H1 (cell line): ENCODE measurements around the gene HS3ST1. TPM values are rescaled to one million over a fixed set of nuclear protein-coding genes. Genes with fewer than 3 reads are reported as not detected.

Experiments
- CTCF ChIA-PET: fragments of 300-600 bp; sonication (Branson Sonifier 250); formaldehyde crosslinking; loops from one replicate; lab custom pipeline; 2021; ENCODE audit not compliant: partially characterized antibody; lab: Charles Lee
- POLR2A ChIA-PET: fragments of 300-600 bp; sonication (Branson Sonifier 250); formaldehyde crosslinking; loops from one replicate; lab custom pipeline; 2021; ENCODE audit warnings: inconsistent platforms; ENCODE audit not compliant: partially characterized antibody; lab: Charles Lee
- DNase-seq, 2 experiments: peaks; one replicate each; pipeline versions ENCODE4 v3.0.0 to v3.0.0-alpha.2; 2010 to 2022; ENCODE audit warnings: low spot score in 2 of 2, low read depth in 1 of 2, mixed read lengths in 1 of 2
- FAIRE-seq: peaks from 2 replicates; lab custom pipeline; 2011; peaks lifted over from hg19 to GRCh38; lab: Jason Lieb, UNC
- H2AFZ ChIP-seq: 2 replicates; pipeline ENCODE4 v1.8.1; 2012; ENCODE audit warnings: low read length, inconsistent platforms
- H2AK5ac ChIP-seq: 2 replicates; pipeline ENCODE4 v1.6.1; 2013; ENCODE audit warnings: low read depth, low read length
- H2BK120ac ChIP-seq: replicated peaks from 2 replicates; pipeline ENCODE3; 2013; ENCODE audit warnings: low read depth, low read length, inconsistent platforms
- H2BK12ac ChIP-seq: 2 replicates; pipeline ENCODE4 v1.6.1; 2013; ENCODE audit warnings: low read depth, low read length
- H2BK15ac ChIP-seq: 2 replicates; pipeline ENCODE4 v1.6.1; 2013; ENCODE audit warnings: low read length
- H2BK20ac ChIP-seq: 2 replicates; pipeline ENCODE4 v1.6.1; 2013; ENCODE audit warnings: low read length
- H2BK5ac ChIP-seq: 2 replicates; pipeline ENCODE4 v1.6.1; 2013; ENCODE audit warnings: low read depth, low read length
- H3K14ac ChIP-seq: 2 replicates; pipeline ENCODE4 v1.6.1; 2013; ENCODE audit warnings: inconsistent platforms; ENCODE audit not compliant: insufficient read length
- H3K18ac ChIP-seq: 2 replicates; pipeline ENCODE4 v1.6.1; 2013; ENCODE audit warnings: low read length; ENCODE audit errors: extremely low read depth
- H3K23ac ChIP-seq: 2 replicates; pipeline ENCODE4 v1.6.1; 2013; ENCODE audit warnings: inconsistent platforms; ENCODE audit not compliant: insufficient read length
- H3K23me2 ChIP-seq: 2 replicates; pipeline ENCODE4 v1.6.1; 2013; ENCODE audit warnings: low read depth, low read length
- H3K27ac ChIP-seq: 2 replicates; pipeline ENCODE4 v1.6.1; 2011; ENCODE audit warnings: low read depth, low read length, inconsistent platforms
- H3K27me3 ChIP-seq, 4 experiments: replicated peaks in 1 of 4; 1 replicate in 1 of 4; 2 replicates in 3 of 4; pipeline versions ENCODE4 v1.6.1 to v1.8.1; 2011 to 2013; ENCODE audit warnings: low read length in 3 of 4, mild to moderate bottlenecking in 3 of 4, inconsistent platforms in 2 of 4, mixed read lengths in 2 of 4, moderate library complexity in 1 of 4; ENCODE audit not compliant: control insufficient read depth in 3 of 4, insufficient read depth in 3 of 4; ENCODE audit errors: extremely low read depth in 1 of 4
- H3K36me3 ChIP-seq, 4 experiments: 2 replicates each; pipeline versions ENCODE4 v1.6.1 to v1.8.1; 2011 to 2013; ENCODE audit warnings: mild to moderate bottlenecking in 4 of 4, low read length in 3 of 4, moderate library complexity in 2 of 4, control low read depth in 1 of 4, inconsistent platforms in 1 of 4; ENCODE audit not compliant: insufficient read depth in 4 of 4, control insufficient read depth in 2 of 4
- H3K4ac ChIP-seq: replicated peaks from 2 replicates; pipeline ENCODE3; 2013; ENCODE audit warnings: low read length, low read depth, mixed read lengths, inconsistent platforms; ENCODE audit not compliant: insufficient read length
- H3K4me1 ChIP-seq, 4 experiments: replicated peaks in 1 of 4; 1 replicate in 1 of 4; 2 replicates in 3 of 4; pipeline versions ENCODE4 v1.6.1 to v1.8.1; 2011 to 2013; ENCODE audit warnings: low read length in 3 of 4, inconsistent platforms in 2 of 4, mixed read lengths in 1 of 4; ENCODE audit not compliant: insufficient read depth in 4 of 4, control insufficient read depth in 3 of 4
- H3K4me2 ChIP-seq, 2 experiments: 2 replicates each; pipeline versions ENCODE4 v1.6.1 to v1.8.1; 2011 to 2013; ENCODE audit warnings: low read depth in 2 of 2, low read length in 2 of 2, control low read depth in 1 of 2, inconsistent platforms in 1 of 2, mild to moderate bottlenecking in 1 of 2; ENCODE audit not compliant: insufficient read depth in 1 of 2
- H3K4me3 ChIP-seq, 4 experiments: fragments of 200-600, 300-600 bp in 1 of 4; sonication (generic), shearing (Covaris generic), sonication (Bioruptor Twin) in 1 of 4; 2 replicates each; pipeline versions ENCODE4 v1.5.1 to v1.8.1; 2011 to 2016; ENCODE audit warnings: low read length in 4 of 4, low read depth in 3 of 4, control low read depth in 2 of 4, inconsistent platforms in 2 of 4, mild to moderate bottlenecking in 2 of 4, mixed read lengths in 1 of 4, moderate library complexity in 1 of 4; ENCODE audit not compliant: insufficient read depth in 2 of 4; ENCODE audit errors: extremely low read depth in 1 of 4
- H3K56ac ChIP-seq: replicated peaks from 2 replicates; pipeline ENCODE3; 2013; ENCODE audit warnings: low read depth, mild to moderate bottlenecking, mixed read lengths, low read length, inconsistent platforms; ENCODE audit not compliant: insufficient read length
- H3K79me1 ChIP-seq: 2 replicates; pipeline ENCODE4 v1.6.1; 2013; ENCODE audit warnings: low read depth, low read length, control low read depth
- H3K79me2 ChIP-seq, 2 experiments: 2 replicates each; pipeline versions ENCODE4 v1.6.1 to v1.8.1; 2012 to 2013; ENCODE audit warnings: low read length in 2 of 2, mild to moderate bottlenecking in 2 of 2, inconsistent platforms in 1 of 2; ENCODE audit not compliant: insufficient read depth in 2 of 2, control insufficient read depth in 1 of 2
- H3K9ac ChIP-seq, 4 experiments: replicated peaks in 1 of 4; 1 replicate in 1 of 4; 2 replicates in 3 of 4; pipeline versions ENCODE4 v1.6.1 to v1.8.1; 2011 to 2013; ENCODE audit warnings: low read depth in 3 of 4, low read length in 3 of 4, control low read depth in 2 of 4, mild to moderate bottlenecking in 2 of 4, moderate library complexity in 2 of 4, inconsistent platforms in 1 of 4; ENCODE audit errors: extremely low read depth in 1 of 4
- H3K9me3 ChIP-seq, 2 experiments: 2 replicates each; pipeline versions ENCODE4 v1.6.1 to v1.8.1; 2012 to 2013; ENCODE audit warnings: mild to moderate bottlenecking in 2 of 2, moderate library complexity in 2 of 2, control low read depth in 1 of 2, inconsistent platforms in 1 of 2, low read depth in 1 of 2, low read length in 1 of 2, mixed read lengths in 1 of 2; ENCODE audit not compliant: insufficient read depth in 2 of 2
- H4K20me1 ChIP-seq, 2 experiments: replicated peaks in 1 of 2; 2 replicates each; pipeline versions ENCODE3 to v1.8.1; 2011 to 2013; ENCODE audit warnings: inconsistent platforms in 2 of 2, low read length in 2 of 2, mild to moderate bottlenecking in 1 of 2; ENCODE audit not compliant: insufficient read depth in 2 of 2, control insufficient read depth in 1 of 2
- H4K5ac ChIP-seq: 2 replicates; pipeline ENCODE4 v1.6.1; 2013; ENCODE audit warnings: low read length, low read depth, mixed read lengths, inconsistent platforms; ENCODE audit not compliant: insufficient read length
- H4K8ac ChIP-seq: 2 replicates; pipeline ENCODE4 v1.8.0; 2013; ENCODE audit warnings: mild to moderate bottlenecking, moderate library complexity, low read length, inconsistent platforms; ENCODE audit not compliant: insufficient read depth; ENCODE audit errors: extremely low read depth
- H4K91ac ChIP-seq: replicated peaks from 2 replicates; pipeline ENCODE3; 2013; ENCODE audit warnings: low read length, mixed read lengths, inconsistent platforms; ENCODE audit not compliant: insufficient read length
- CHD2 ChIP-seq: IDR thresholded peaks from 2 replicates; pipeline ENCODE4 v1.6.1; 2012; ENCODE audit warnings: low read length, improper control_type of control experiment
- EP300 ChIP-seq, 2 experiments: IDR thresholded peaks; 1 replicate in 1 of 2; 2 replicates in 1 of 2; pipeline ENCODE4 v1.6.1; 2011 to 2012; ENCODE audit warnings: low read depth in 2 of 2, low read length in 2 of 2, mild to moderate bottlenecking in 2 of 2, borderline replicate concordance in 1 of 2, inconsistent platforms in 1 of 2, moderate library complexity in 1 of 2
- JUND ChIP-seq: IDR thresholded peaks from 2 replicates; pipeline ENCODE4 v1.6.1; 2011; ENCODE audit warnings: mild to moderate bottlenecking, improper control_type of control experiment, low read length
- NANOG ChIP-seq: IDR thresholded peaks from 2 replicates; pipeline ENCODE4 v1.6.1; 2011; ENCODE audit warnings: low read length, low read depth, mild to moderate bottlenecking, inconsistent platforms; ENCODE audit not compliant: insufficient read depth, poor library complexity, severe bottlenecking
- RAD21 ChIP-seq, 2 experiments: IDR thresholded peaks in 1 of 2; conservative IDR thresholded peaks in 1 of 2; 2 replicates each; pipeline ENCODE4 v1.6.1; 2011; ENCODE audit warnings: low read depth in 2 of 2, low read length in 2 of 2, improper control_type of control experiment in 1 of 2, inconsistent platforms in 1 of 2, mild to moderate bottlenecking in 1 of 2, moderate library complexity in 1 of 2
- SIX5 ChIP-seq: IDR thresholded peaks from 2 replicates; pipeline ENCODE4 v1.6.1; 2011; ENCODE audit warnings: mild to moderate bottlenecking, low read depth, low read length
- TEAD4 ChIP-seq: IDR thresholded peaks from 2 replicates; pipeline ENCODE4 v1.6.1; 2012; ENCODE audit warnings: low read depth, low read length, inconsistent platforms, mixed read lengths
- WGBS, 2 experiments: shearing (Covaris generic) in 1 of 2; methylation state at CpG; one replicate each; pipeline versions ENCODE4 v1.1.6 to v1.1.7; 2013 to 2015; ENCODE audit warnings: low lambda C conversion rate in 2 of 2, mixed read lengths in 2 of 2, inconsistent platforms in 1 of 2, low coverage in 1 of 2, missing lambda C conversion rate in 1 of 2; ENCODE audit not compliant: insufficient replicate concordance in 2 of 2, insufficient coverage in 1 of 2, insufficient read length in 1 of 2; ENCODE audit errors: extremely low coverage in 1 of 2, missing lambda C conversion rate in 1 of 2; 5-methylcytosine and 5-hydroxymethylcytosine counted together
- polyA plus RNA-seq, 7 experiments: library from polyadenylated mRNA; depleted of rRNA in 3 of 7; stranded (reverse) in 5 of 7; unstranded in 2 of 7; fragments of >200 nt in 5 of 7; fragments of 200-250 nt in 2 of 7; gene quantifications; 1 replicate in 5 of 7; 2 replicates in 1 of 7; 4 replicates in 1 of 7; pipeline versions ENCODE4 v1.2.1 to v1.2.3, GENCODE V29; 2011 to 2013; ENCODE audit warnings: missing spikeins in 2 of 7, mixed read lengths in 2 of 7
- total RNA-seq: library from RNA; stranded (reverse); fragmentation: NEBNext Ultra II Directional; extraction: Animal tissue kit (Norgen Biotek cat#: 25700); gene quantifications from 2 replicates; pipeline ENCODE4 v1.2.1, GENCODE V29; 2021

The HS3ST1 gene
- total and polyA plus RNA-seq, 2 of the 8 experiments (the other 6 are each of a cell fraction or from before 2014, with no cell fraction given): 0.50 to 1.5 TPM

GRCh38 chr4:11402192-11402591, 26.5 kb downstream of the HS3ST1 start:
- Histone ChIP-seq H3K36me3 (peaks cover 0 to 5% (median 0%) of the 10 kb centered on the region in 4 experiments; a peak in 1 of 8 replicates), H3K27ac (no peak overlapping the region), H3K4me1 (peaks cover 0 to 5% (median 1%) of the 10 kb centered on the region in 4 experiments; a peak in 3 of 7 replicates), H3K79me1 (no peaks in the 10 kb centered on the region), H3K9ac (no peak overlapping the region), H2BK15ac (no peak overlapping the region), H3K4ac (no peak overlapping the region), H2BK120ac (no peak overlapping the region), H4K91ac (no peak overlapping the region), H3K79me2 (no peaks in the 10 kb centered on the region), H2BK12ac (no peak overlapping the region), H3K23ac (no peak overlapping the region), H4K20me1 (no peaks in the 10 kb centered on the region), H4K5ac (no peak overlapping the region), H4K8ac (no peak overlapping the region), H2BK5ac (no peak overlapping the region), H2BK20ac (no peak overlapping the region), H3K27me3 (no peaks in the 10 kb centered on the region)
- no peak for DNase-seq
- WGBS, 2 experiments: 92% methylated on average over 3 of the region's 3 CpGs; no CpG with 5 or more reads in 1 of the 2 experiments
- POLR2A ChIA-PET: no interaction called here
- no peak for TF ChIP-seq SIX5
- no peak for TF ChIP-seq RAD21 (IDR thresholded peaks at IDR 0.05 in 1 of 2, conservative IDR thresholded peaks at IDR 0.05 in 1 of 2; ENCODE audit: low read depth in 2 of 2, low read length in 2 of 2)
- no peak for TF ChIP-seq CHD2
- TF ChIP-seq TEAD4: no peak
- TF ChIP-seq EP300 (IDR thresholded peaks at IDR 0.05; ENCODE audit: borderline replicate concordance in 1 of 2, low read depth in 2 of 2, low read length in 2 of 2): no peak
- no peak for TF ChIP-seq JUND
- no peak for TF ChIP-seq NANOG
- TF ChIP-seq, all 59 proteins: peak for 0
- FAIRE-seq: no peak
- no peak overlapping the region for H2AFZ ChIP-seq
- no peak overlapping the region for H3K56ac ChIP-seq
- peaks cover 0 to 3% of the 10 kb centered on the region in 2 experiments; a peak in 1 of 4 replicates for H3K9me3 ChIP-seq
- H3K18ac ChIP-seq: no peak overlapping the region
- H3K14ac ChIP-seq: no peak overlapping the region
- no peak overlapping the region for H3K4me3 ChIP-seq
- H2AK5ac ChIP-seq: no peak overlapping the region
- CTCF ChIA-PET: interaction anchor here (1.3 to 1.7 kb wide), 2 partner anchors 11 to 25 kb away, joined by 3 to 5 read pairs; no protein-coding TSS in a partner anchor
- no peaks in the 10 kb centered on the region for H3K23me2 ChIP-seq
- H3K4me2 ChIP-seq: no peak overlapping the region
